Lower leg skin (tissue), 4 donors: Measurements from ENCODE around the gene FRAT1. TPM values are rescaled to one million over a fixed set of nuclear protein-coding genes. Genes with fewer than 3 reads are reported as not detected.

Source experiments
- DNase-seq, 2 donors: peaks; one replicate each; pipeline ENCODE4 v3.0.0-alpha.2; 2019; ENCODE audit warnings: low spot score in 2 of 2
- H3K4me3 ChIP-seq: fragments of 200-600 bp; sonication (generic); 2 replicates; pipeline ENCODE4 v1.5.1; 2017; ENCODE audit warnings: mild to moderate bottlenecking, low read depth; ENCODE audit not compliant: poor library complexity, severe bottlenecking
- CTCF ChIP-seq, 3 donors: fragments of 450-650 bp; IDR thresholded peaks; one replicate each; pipeline ENCODE4 v1.5.1; 2016; ENCODE audit warnings: antibody characterized with exemption in 3 of 3, mild to moderate bottlenecking in 3 of 3, moderate library complexity in 2 of 3
- POLR2A ChIP-seq, 2 donors: fragments of 450-650 bp; IDR thresholded peaks; one replicate each; pipeline ENCODE4 v1.6.1; 2016 to 2017; ENCODE audit warnings: antibody characterized with exemption in 2 of 2, mild to moderate bottlenecking in 1 of 2, moderate library complexity in 1 of 2
- WGBS, 2 donors: methylation state at CpG; one replicate each; pipeline ENCODE4 v1.1.5; 2018; 5-methylcytosine and 5-hydroxymethylcytosine counted together
- intact Hi-C: fragments of 100-400 bp; cut with DNase I; formaldehyde crosslinking; loops from one replicate; pipeline ENCODE4 v1.15.0; 2023; ENCODE audit warnings: low total_unique reads
- total RNA-seq, 4 donors: library from RNA; depleted of rRNA; stranded (reverse); fragments of >200 nt; gene quantifications; one replicate each; pipeline ENCODE4 v1.1.0, GENCODE V29; 2016

Gene FRAT1
- total RNA-seq, 4 donors from 2014 or later: 4.6 to 16.9 (median 9.4) TPM

GRCh38 chr10:97292097-97292861, 26.8 kb upstream of the FRAT1 start, which contains the start of gene ARHGAP19:
ARHGAP19 (minus strand) TSS chr10:97292637; CDS start chr10:97292627, 10 bp downstream.
- TF ChIP-seq CTCF (IDR thresholded peaks at IDR 0.05) (no peak), POLR2A (IDR thresholded peaks at IDR 0.05) (no peak)
- 0 to 1% methylated on average over 32 to 55 of the region's 55 CpGs for WGBS, 2 donors
- peak; percentile 98 for DNase-seq
- intact Hi-C loops: no loop called here
- H3K4me3 ChIP-seq: peak within 1 kb of the TSS; percentile 78

GRCh38 chr10:97292862-97293198, 26.2 kb upstream of the FRAT1 start:
- no peak for DNase-seq
- intact Hi-C loops: no loop called here
- 57 to 65% methylated on average over 3 of the region's 3 CpGs for WGBS, 2 donors
- TF ChIP-seq POLR2A (IDR thresholded peaks at IDR 0.05) (no peak), CTCF (IDR thresholded peaks at IDR 0.05) (no peak)
- no peak overlapping the region for H3K4me3 ChIP-seq

GRCh38 chr10:97297556-97298222, 21.4 kb upstream of the FRAT1 start:
- WGBS, 2 donors: 84 to 88% methylated on average over 8 of the region's 8 CpGs

GRCh38 chr10:97298223-97298571, 20.9 kb upstream of the FRAT1 start:
- no peak for DNase-seq
- intact Hi-C loops: no loop called here
- TF ChIP-seq POLR2A (IDR thresholded peaks at IDR 0.05): no peak
- no peak for TF ChIP-seq CTCF (IDR thresholded peaks at IDR 0.05)
- WGBS, 2 donors: 92 to 94% methylated on average over 3 of the region's 3 CpGs
- H3K4me3 ChIP-seq: no peak overlapping the region

More at GRCh38 chr10:97297556-97298222, 21.4 kb upstream of the FRAT1 start:
- DNase-seq: no peak
- no peak for TF ChIP-seq POLR2A (IDR thresholded peaks at IDR 0.05)
- TF ChIP-seq CTCF (IDR thresholded peaks at IDR 0.05): no peak
- intact Hi-C loops: no loop called here
- no peak overlapping the region for H3K4me3 ChIP-seq

- 95 to 96% methylated on average over 3 of the region's 3 CpGs for WGBS, 2 donors
- no peak overlapping the region for H3K4me3 ChIP-seq
- TF ChIP-seq CTCF (IDR thresholded peaks at IDR 0.05) (no peak), POLR2A (IDR thresholded peaks at IDR 0.05) (no peak)
- DNase-seq: no peak
- intact Hi-C loops: no loop called here
Measured at GRCh38 chr10:97300980-97301379, 18.1 kb upstream of the FRAT1 start.
